ENCODE results near the gene GPR107. TPM values are rescaled to one million over a fixed set of nuclear protein-coding genes. Genes with fewer than 3 reads are reported as not detected.
A peak's percentile ranks its signal among the peaks of the same experiment; 100 is the strongest.

Gene GPR107
- total RNA-seq, 1 donor from 2014 or later: 27.2 TPM

GRCh38 chr9:130053109-130053503, 600 bp upstream of the GPR107 start:
- no peak for DNase-seq (ENCODE audit: low read depth)

GRCh38 chr9:130054325-130054786, 650 bp downstream of the GPR107 start:
- DNase-seq (ENCODE audit: low read depth): no peak

GRCh38 chr9:130054820-130055219, 1.1 kb downstream of the GPR107 start:
- no peak for DNase-seq (ENCODE audit: low read depth)

GRCh38 chr9:130058154-130058553, 4.4 kb downstream of the GPR107 start:
- DNase-seq (ENCODE audit: low read depth): no peak

- no peak for DNase-seq (ENCODE audit: low read depth)
Observed at GRCh38 chr9:130058887-130059286, 5.2 kb downstream of the GPR107 start.

GRCh38 chr9:130060296-130060695, 6.6 kb downstream of the GPR107 start:
- no peak for DNase-seq (ENCODE audit: low read depth)

- no peak for DNase-seq (ENCODE audit: low read depth)
Observed at GRCh38 chr9:130062750-130063149, 9.0 kb downstream of the GPR107 start.

GRCh38 chr9:130064621-130065020, 10.9 kb downstream of the GPR107 start:
- peak; percentile 52 for DNase-seq (ENCODE audit: low read depth)

- no peak for DNase-seq (ENCODE audit: low read depth)
Observed at GRCh38 chr9:130069048-130069447, 15.3 kb downstream of the GPR107 start.

- DNase-seq (ENCODE audit: low read depth): no peak
Observed at GRCh38 chr9:130072515-130073235, 19.0 kb downstream of the GPR107 start.

- DNase-seq (ENCODE audit: low read depth): peak; percentile 33
Observed at GRCh38 chr9:130073373-130073772, 19.7 kb downstream of the GPR107 start.

GRCh38 chr9:130078547-130078946, 24.8 kb downstream of the GPR107 start:
- DNase-seq (ENCODE audit: low read depth): no peak

GRCh38 chr9:130084337-130084736, 30.6 kb downstream of the GPR107 start:
- DNase-seq (ENCODE audit: low read depth): peak; percentile 18

GRCh38 chr9:130088051-130088450, 34.3 kb downstream of the GPR107 start:
- DNase-seq (ENCODE audit: low read depth): no peak

GRCh38 chr9:130089141-130089540, 35.4 kb downstream of the GPR107 start:
- no peak for DNase-seq (ENCODE audit: low read depth)

- no peak for DNase-seq (ENCODE audit: low read depth)
Observed at GRCh38 chr9:130090915-130091314, 37.2 kb downstream of the GPR107 start.

GRCh38 chr9:130092910-130093309, 39.2 kb downstream of the GPR107 start:
- DNase-seq (ENCODE audit: low read depth): no peak

- DNase-seq (ENCODE audit: low read depth): no peak
Observed at GRCh38 chr9:130095872-130096271, 42.2 kb downstream of the GPR107 start.

- DNase-seq (ENCODE audit: low read depth): no peak
Observed at GRCh38 chr9:130100681-130101080, 47.0 kb downstream of the GPR107 start.

- no peak for DNase-seq (ENCODE audit: low read depth)
Observed at GRCh38 chr9:130101915-130102314, 48.2 kb downstream of the GPR107 start.

- DNase-seq (ENCODE audit: low read depth): peak; percentile 93
Observed at GRCh38 chr9:130104491-130105193, 50.9 kb downstream of the GPR107 start.

GRCh38 chr9:130106860-130107233, 53.1 kb downstream of the GPR107 start:
- no peak for DNase-seq (ENCODE audit: low read depth)
